GM18951 (cell line): ENCODE data around the gene PKMYT1.
"Not testable (repeated sequence)": the region's sequence is repeated elsewhere in the genome, so short reads cannot be mapped to it uniquely, and the experiment has no call there.

ENCODE experiments used
- POLR2A ChIP-seq: IDR thresholded peaks from 4 replicates; pipeline ENCODE4 v1.6.1; 2011; ENCODE audit warnings: mild to moderate bottlenecking; ENCODE audit not compliant: insufficient read length, insufficient read depth; ENCODE audit errors: extremely low read depth
- in situ Hi-C: fragments of 300-500 bp; cut with MboI; formaldehyde crosslinking; loops from one replicate; pipeline ENCODE4 v1.12.0; 2022; ENCODE audit warnings: low sequenced_read_pairs, mixed read lengths, inconsistent platforms; ENCODE audit not compliant: unreplicated experiment

Gene PKMYT1

DNA sequence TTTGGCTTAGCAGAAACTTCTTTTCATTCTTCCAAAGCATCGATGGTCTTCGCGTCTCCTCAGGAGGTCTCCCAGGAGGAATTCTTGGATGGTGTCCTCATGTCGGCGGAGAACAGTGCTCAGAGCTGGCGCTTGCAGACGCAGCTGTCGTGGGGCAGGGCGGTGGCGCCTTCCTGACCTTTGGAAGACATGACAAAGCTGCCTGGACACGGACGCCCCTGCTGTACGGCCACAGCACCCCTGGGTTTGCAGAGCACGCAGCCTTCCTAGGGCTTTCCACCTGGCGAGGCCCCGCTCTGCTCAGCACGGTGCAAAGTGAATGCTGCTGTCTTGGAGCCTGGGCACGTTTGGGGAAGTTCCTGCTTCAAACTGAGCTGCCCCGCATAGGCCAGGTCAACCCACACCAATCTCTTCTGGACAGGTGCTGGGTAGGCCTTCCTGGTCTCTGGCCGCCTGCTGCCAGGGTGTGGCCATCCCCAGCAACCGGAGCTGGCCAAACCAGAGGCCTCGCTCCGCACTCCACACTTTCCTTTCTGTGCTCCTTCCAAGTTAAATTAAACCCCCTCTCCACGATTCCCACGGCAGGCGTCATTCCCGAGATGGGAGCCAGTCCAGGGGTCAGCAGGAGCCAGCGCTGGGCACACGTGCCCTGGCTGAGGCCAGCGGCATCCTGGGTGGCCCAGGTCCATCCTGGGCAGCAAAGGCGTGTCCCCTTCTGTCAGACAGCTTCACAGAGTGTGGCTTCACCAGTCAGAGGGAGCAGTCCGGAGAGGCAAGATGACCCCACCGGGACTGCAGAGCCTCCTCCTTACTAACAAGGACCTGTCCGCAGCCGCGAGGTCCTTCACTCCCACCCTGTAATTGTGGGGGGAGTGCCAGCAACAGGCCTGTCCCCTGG lies 31.2 kb downstream of the PKMYT1 start:
- TF ChIP-seq POLR2A: no peak
- in situ Hi-C loops: no loop called here

DNA sequence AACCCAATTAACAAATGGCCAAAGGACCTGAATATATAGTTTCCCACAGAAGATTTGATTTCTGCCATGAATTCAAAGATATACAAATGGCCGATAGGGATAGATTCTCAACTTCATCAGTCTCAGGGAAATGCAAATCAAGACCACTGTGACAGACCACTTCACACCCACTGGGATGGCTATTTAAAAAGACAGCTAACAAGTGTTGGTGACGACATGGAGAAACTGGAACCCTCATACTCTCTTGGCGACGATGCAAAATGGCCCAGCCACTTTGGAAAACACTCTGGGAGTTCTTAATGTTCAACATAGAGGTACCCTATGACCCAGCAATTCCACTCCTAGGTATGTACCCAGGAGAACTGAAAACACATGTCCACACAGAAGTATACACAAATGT lies 33.6 kb downstream of the PKMYT1 start:
- in situ Hi-C loops: no loop called here
- TF ChIP-seq POLR2A: no peak

DNA sequence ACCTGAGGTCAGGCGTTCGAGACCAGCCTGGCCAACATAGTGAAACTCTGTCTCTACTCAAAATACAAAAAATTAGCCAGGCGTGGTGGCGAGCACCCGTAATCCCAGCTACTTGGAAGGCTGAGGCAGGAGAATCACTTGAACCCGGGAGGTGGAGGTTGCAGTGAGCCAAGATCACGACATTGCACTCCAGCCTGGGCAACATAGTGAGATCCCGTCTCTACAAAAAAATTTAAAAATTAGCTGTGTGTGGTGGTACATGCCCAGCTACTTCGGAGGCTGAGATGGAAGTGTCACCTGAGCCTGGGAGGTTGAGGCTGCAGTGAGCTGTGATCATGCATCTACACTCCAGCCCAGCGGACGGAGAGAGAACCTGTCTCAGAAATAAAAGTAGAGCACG lies 36.5 kb downstream of the PKMYT1 start:
- in situ Hi-C loops: not testable (repeated sequence)

DNA sequence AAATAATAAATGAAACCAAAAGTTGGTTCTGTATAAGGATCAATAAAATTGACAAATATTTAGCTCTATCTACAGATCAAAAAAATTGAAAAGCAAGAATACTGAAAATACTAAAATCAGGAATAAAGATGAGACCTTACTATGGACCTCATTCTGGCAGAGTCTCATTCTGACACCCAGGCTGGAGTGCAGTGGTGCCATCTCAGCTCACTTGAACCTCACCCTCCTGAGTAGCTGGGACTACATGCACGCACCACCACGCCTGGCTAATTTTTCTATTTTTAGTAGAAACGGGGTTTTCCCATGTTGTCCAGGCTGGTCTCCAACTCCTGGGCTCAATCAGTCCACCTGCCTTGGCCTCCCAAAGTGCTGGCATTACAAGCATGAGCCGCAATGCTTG lies 38.2 kb downstream of the PKMYT1 start:
- no peak for TF ChIP-seq POLR2A

DNA sequence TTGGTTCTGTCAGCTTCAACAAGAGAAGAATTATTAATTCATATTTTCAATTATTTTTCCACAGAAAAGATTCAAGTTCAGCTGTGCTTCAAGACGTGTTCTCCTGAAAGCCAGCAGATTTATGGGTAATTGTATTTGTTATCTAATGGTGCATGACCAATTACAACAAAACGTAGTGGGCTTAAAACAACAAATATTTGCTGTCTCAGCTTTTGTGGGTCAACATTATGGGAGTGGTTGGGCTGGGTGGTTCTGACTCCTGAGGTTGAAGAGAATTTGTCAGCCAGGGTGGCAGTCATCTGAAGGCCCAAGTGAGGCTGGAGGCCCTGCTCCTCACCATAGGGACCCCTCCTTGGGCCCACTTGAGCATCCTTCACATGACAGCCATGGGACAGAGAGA lies 40.3 kb downstream of the PKMYT1 start:
- in situ Hi-C loops: no loop called here
- TF ChIP-seq POLR2A: no peak

More for the DNA sequence above, 38.2 kb downstream of the PKMYT1 start:
- in situ Hi-C loops: no loop called here

DNA sequence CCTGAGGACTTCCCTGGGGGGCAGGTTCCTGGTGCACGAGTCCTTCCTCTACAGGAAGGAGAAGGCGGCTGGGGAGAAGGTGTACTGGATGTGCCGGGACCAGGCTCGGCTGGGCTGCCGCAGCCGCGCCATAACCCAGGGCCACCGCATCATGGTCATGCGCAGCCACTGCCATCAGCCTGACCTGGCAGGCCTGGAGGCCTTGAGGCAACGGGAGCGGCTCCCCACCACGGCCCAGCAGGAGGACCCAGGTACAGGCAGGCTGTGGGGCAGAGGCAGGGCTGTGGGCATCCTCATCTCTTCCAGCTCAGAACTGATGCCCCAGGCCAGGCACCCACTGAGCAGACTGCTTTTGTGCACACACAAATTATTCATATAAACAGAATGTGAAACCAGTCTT lies 42.0 kb downstream of the PKMYT1 start:
- in situ Hi-C loops: no loop called here
- TF ChIP-seq POLR2A: no peak

DNA sequence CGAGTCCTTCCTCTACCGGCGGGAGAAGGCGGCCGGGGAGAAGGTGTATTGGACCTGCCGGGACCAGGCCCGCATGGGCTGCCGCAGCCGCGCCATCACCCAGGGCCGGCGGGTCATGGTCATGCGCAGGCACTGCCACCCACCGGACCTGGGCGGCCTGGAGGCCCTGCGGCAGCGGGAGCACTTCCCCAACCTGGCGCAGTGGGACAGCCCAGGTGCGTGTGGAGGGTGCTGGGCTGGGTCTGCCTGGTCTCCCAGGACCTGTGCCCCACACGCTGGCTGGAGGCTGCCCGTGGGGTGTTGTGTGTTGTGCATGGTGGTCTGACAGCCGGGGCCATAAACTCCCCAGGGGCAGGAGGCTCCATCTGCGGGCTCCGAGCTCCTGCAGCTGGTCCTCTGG lies 43.1 kb downstream of the PKMYT1 start:
- in situ Hi-C loops: no loop called here
- TF ChIP-seq POLR2A: no peak

DNA sequence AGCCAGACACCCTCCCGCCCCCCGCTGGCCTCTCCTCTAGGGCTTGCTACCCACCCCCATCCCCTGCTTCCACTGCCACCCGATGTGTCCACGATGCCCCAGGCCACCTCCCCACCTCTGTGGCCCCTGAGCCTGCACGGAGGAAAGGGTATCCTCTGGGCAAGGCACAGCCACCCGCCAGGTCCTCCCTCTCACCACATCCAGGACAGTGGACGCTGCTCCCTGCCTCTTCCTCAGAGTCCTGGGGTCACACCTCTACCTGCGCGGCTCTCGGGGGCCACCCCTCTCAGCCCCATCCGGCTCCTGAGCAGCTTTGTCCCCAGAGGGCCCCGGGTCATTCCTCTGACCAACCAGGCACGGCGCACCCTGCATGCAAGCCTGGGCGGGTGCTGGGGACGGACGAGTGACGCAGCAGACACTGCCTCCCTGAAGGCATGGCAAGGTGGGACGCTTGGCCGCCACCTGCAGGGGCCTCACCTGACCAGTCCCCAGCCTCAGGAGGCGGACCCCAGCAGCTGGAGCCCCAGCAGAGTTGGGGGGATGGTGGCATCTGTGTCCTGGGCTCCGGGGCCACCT lies 43.7 kb downstream of the PKMYT1 start:
- TF ChIP-seq POLR2A: no peak
- in situ Hi-C loops: no loop called here

DNA sequence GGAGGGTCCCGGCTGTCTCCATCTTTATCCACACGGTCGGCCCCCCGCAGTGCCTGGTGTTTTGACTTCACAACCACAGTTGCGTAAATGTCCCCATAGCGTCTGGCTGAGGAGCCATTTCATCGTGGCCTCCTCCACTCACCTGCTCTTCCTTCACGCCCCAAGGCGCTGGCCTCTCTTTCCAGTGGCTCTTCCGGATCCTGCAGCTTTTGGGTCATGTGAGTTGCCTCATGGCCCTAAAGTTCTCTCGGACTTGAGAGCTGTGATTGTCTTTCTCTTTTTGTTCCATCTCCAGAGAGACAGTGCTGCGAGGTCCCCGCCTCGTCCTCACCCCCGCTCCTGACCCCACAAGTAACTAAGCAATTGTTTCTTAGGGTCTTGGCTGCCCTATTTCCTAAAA lies 45.8 kb downstream of the PKMYT1 start:
- in situ Hi-C loops: no loop called here
- no peak for TF ChIP-seq POLR2A

DNA sequence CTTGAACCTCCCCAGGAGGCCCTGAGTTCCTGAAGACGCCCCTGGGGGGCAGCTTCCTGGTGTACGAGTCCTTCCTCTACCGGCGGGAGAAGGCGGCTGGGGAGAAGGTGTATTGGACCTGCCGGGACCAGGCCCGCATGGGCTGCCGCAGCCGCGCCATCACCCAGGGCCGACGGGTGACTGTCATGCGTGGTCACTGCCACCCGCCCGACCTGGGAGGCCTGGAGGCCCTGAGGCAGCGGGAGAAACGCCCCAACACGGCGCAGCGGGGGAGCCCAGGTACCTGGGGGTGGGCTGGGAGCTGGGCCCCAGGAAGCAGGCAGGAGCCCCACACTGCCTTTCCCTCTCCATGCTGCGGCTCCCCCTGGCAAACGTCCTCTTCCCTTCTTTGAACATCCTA lies 46.5 kb downstream of the PKMYT1 start:
- in situ Hi-C loops: no loop called here
- no peak for TF ChIP-seq POLR2A

DNA sequence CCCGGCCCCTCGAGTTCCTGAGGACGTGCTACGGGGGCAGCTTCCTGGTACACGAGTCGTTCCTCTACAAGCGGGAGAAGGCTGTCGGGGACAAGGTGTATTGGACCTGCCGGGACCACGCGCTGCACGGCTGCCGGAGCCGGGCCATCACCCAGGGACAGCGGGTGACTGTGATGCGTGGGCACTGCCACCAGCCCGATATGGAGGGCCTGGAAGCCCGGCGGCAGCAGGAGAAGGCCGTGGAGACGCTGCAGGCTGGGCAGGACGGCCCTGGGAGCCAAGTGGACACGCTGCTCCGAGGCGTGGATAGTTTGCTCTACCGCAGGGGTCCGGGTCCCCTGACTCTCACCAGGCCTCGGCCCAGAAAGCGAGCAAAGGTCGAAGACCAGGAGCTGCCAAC lies 47.1 kb downstream of the PKMYT1 start:
- in situ Hi-C loops: no loop called here
- TF ChIP-seq POLR2A: no peak

DNA sequence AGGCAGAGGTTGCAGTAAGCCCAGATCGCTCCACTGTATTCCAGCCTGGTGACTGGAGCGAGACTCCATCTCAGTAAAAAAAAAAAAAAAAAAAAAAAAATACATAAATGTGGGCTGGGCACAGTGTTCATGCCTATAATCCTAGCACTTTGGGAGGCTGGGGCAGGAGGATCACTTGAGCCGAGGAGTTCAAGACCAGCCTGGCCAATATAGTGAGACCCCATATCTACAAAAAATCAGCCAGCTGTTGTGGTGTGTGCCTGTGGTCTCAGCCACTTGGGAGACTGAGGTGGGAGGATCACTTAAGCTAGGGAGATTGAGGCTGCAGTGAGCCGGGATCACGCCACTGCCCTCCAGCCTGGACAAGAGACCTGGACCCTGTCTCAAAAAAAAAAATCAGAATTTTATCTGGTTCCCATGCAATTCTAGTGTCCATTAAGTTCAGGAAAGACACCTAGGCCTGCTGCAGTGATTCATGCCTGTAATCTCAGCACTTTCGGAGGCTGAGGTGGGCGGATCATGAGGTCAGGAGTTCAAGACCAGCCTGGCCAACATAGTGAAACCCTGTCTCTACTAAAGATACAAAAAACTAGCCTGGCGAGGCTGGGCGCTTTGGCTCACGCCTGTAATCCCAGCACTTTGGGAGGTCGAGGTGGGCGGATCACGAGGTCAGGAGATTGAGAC lies 48.9 kb downstream of the PKMYT1 start:
- in situ Hi-C loops: not testable (repeated sequence)

DNA sequence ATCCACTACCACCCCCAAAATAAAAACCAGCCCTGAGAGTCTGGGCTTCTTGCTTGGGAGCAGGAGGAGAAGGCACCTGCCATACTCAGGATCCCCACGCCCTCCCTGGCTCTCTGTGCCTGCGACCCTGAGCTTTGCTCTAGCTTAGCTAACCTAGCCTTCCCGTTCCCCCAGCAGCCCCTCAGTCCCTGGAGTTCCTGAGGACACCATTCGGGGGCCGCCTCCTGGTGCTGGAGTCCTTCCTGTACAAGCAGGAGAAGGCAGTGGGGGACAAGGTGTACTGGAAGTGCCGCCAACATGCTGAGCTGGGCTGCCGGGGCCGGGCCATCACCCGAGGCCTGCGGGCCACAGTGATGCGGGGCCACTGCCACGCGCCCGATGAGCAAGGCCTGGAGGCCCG lies 50.0 kb downstream of the PKMYT1 start:
- no peak for TF ChIP-seq POLR2A
- in situ Hi-C loops: no loop called here

DNA sequence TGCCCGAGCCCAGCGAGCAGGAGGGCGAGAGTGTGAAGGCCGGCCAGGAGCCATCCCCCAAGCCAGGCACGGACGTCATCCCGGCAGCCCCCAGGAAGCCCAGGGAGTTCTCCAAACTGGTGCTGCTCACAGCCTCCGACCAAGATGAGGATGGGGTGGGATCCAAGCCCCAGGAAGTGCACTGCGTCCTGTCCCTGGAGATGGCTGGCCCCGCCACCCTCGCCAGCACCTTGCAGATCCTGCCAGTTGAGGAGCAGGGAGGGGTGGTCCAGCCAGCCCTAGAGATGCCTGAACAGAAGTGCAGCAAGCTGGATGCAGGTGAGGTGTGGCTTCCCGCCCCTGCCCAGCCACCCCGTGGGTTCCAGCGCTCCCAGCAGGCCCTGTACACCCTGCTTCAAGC lies 50.6 kb downstream of the PKMYT1 start:
- TF ChIP-seq POLR2A: no peak
- in situ Hi-C loops: no loop called here
